Esophagus squamous epithelium (tissue), 4 donors: ENCODE data around the gene SLC6A9.

Source experiments
- CTCF ChIP-seq, 6 experiments: fragments of 450-650 bp in 4 of 6; fragments of 200-600 bp in 2 of 6; sonication (generic) in 2 of 6; IDR thresholded peaks; one replicate each; pipeline ENCODE4 v1.5.1; 2016 to 2019; ENCODE audit warnings: antibody characterized with exemption in 6 of 6, mild to moderate bottlenecking in 4 of 6, moderate library complexity in 4 of 6
- POLR2A ChIP-seq, 4 donors: fragments of 450-650 bp; IDR thresholded peaks; one replicate each; pipeline ENCODE4 v1.6.1; 2017; ENCODE audit warnings: antibody characterized with exemption in 4 of 4, mild to moderate bottlenecking in 4 of 4, moderate library complexity in 3 of 4

GRCh38 chr1:43947874-43948437 lies 83.3 kb downstream of the SLC6A9 start:
- no peak for TF ChIP-seq CTCF (IDR thresholded peaks at IDR 0.05)
- TF ChIP-seq POLR2A (IDR thresholded peaks at IDR 0.05): no peak
